Measurements from ENCODE around the gene VWDE. TPM values are rescaled to one million over a fixed set of nuclear protein-coding genes. Genes with fewer than 3 reads are reported as not detected.

VWDE gene
- 0.15 TPM in 1 of 2 replicates, not detected in the other for total RNA-seq

DNA sequence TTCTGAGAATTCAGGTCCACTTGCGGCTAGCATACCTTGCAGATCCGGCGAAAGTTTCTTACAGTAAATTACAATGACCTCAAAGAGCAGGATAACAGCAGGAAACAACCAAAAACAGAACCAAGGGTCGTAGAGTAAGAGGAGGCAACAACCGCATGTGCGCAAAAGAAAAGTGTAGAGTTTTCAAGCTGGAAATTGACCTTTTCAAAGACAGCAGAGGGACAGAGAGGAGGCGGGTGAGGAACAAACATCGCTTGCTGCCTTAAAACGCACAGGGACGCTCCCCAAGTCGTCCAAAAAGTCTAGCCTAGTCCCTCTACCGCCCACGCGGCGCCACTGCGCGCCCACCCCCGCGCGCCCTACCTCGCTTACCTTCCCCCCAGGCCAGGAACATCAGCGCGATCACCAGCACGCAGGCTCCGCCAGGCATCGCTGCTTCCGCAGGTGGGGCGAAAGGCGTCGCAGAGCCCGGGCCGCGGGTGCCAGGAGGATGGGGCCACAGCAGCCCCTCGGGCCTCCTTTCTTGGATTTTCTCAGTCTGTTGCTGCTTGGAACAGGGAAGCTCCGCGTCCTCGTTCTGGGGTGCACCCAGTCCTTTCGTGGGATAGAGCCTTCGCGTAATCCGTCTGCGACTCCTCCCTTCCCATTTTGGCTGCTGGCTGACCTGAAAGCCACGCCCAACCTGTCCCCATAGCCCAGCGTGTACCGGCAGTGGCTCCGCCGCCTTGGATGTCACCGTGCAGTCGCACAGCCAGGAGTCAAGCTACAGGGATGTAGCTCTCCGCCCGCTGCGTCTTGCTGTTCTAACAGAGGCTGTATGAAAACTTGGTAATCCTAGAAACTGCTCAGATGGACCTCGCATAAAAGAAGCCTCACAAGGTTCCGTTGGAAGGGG is at the start of gene VWDE:
Gene VWDE, minus strand, starts transcription at position 579 of the 895 bp plus-strand sequence. Its CDS starts 149 bp downstream, at position 430.

Other genes with a start within 250 kb of the VWDE start
- 61.8 and 67.5 TPM in 2 replicates for gene TMEM106B, start 192.6 kb downstream of the VWDE start, total RNA-seq
- gene SCIN, start 166.9 kb upstream of the VWDE start, total RNA-seq: under 0.01 TPM in 2 replicates

All from smooth muscle cell of trachea (primary cell).